ENCODE measurements around the gene CYTH2.

Gene CYTH2

DNA sequence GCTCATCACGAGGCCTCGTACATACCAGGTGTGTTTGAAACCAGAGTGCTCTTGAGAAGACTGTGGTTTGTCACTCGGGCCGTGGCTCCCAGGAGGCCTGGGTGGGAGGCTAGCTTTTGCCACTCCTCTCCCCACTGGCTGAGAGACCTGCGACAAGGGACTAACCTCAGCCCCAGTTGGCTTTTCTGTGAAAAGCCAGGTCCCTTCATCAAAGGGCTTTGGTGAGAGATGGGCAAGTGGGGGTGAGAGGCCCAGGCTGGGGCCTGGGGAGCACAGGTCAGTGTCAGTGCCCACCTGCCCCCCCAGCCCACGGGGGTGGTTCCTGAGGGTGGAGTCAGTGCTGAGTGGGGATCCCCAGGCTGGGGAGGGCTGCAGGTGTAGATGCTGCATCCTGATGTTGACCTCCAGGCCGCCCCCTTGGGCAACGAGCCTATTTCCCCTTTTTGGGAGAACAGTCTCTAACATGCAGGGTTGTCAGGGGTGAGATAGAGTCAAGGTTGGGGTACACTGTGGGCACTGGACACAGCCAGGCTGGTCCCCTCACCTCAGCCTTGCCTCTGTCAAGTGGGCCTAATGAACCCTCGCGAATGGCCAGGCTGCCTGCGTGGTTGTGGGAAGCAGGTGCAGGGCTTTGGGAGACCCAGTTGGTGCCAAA, 13.1 kb upstream of the CYTH2 start:
- Histone ChIP-seq H3K4me1 (ENCODE audit: low read length) (no peaks in the 10 kb centered on the region), H4K20me1 (ENCODE audit: insufficient read depth, low read length) (no peaks in the 10 kb centered on the region), H3K9ac (ENCODE audit: low read length) (no peak overlapping the region), H3K79me2 (ENCODE audit: low read length) (peaks cover 29% of the 10 kb centered on the region; the same call in 1 of the 2 replicates), H3K9me3 (replicated peaks; ENCODE audit: insufficient read depth, low read length) (no peaks in the 10 kb centered on the region), H3K9me2 (replicated peaks; ENCODE audit: insufficient read depth, low read length) (no peaks in the 10 kb centered on the region), H3K36me3 (replicated peaks; ENCODE audit: insufficient read depth, low read length) (0 out of 2 replicates have a peak, but pooled peaks cover 6% of the 10 kb centered on the region), H3F3A (ENCODE audit: insufficient read depth, low read length) (no peaks in the 10 kb centered on the region), H3K27ac (ENCODE audit: low read length) (no peak overlapping the region), H3K4me2 (ENCODE audit: low read depth, low read length) (no peak overlapping the region), H3K4me3 (ENCODE audit: low read length) (no peak overlapping the region), H3K27me3 (replicated peaks; ENCODE audit: insufficient read depth, low read length) (no peaks in the 10 kb centered on the region), H2AFZ (ENCODE audit: low read length) (no peak overlapping the region)
- DNase-seq, result no peak
- TF ChIP-seq CTCF (IDR thresholded peaks at IDR 0.05; ENCODE audit: low read length), result no peak
- TF ChIP-seq EZH2 (optimal IDR thresholded peaks at IDR 0.05; ENCODE audit: low read depth, low read length), result no peak

DNA sequence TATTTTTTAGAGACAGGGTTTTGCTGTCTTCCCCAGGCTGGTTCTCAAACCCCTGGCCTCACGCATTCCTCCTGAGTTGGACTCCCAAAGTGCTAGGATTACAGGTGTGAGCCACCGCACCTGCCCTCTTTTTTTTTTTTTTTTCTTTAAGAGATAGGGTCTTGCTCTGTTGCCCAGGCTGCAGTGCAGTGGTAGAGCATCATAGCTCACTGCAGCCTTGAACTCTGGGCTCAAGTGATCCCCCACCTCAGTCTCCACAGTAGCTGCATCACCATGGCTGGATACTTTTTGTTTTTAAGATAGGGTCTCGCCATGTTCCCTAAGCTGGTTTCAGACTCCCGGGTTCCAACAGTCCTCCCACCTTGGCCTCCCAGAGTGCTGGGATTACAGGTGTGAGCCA, 12.3 kb upstream of the CYTH2 start:
- Histone ChIP-seq H3K27ac (ENCODE audit: low read length) (no peak overlapping the region), H3K9me3 (replicated peaks; ENCODE audit: insufficient read depth, low read length) (no peaks in the 10 kb centered on the region), H3F3A (ENCODE audit: insufficient read depth, low read length) (no peaks in the 10 kb centered on the region), H3K36me3 (replicated peaks; ENCODE audit: insufficient read depth, low read length) (0 out of 2 replicates have a peak, but pooled peaks cover 6% of the 10 kb centered on the region), H3K79me2 (ENCODE audit: low read length) (peaks cover 22% of the 10 kb centered on the region; the same call in 1 of the 2 replicates), H3K27me3 (replicated peaks; ENCODE audit: insufficient read depth, low read length) (no peaks in the 10 kb centered on the region), H3K9ac (ENCODE audit: low read length) (no peak overlapping the region), H3K4me3 (ENCODE audit: low read length) (no peak overlapping the region), H2AFZ (ENCODE audit: low read length) (no peak overlapping the region), H3K4me2 (ENCODE audit: low read depth, low read length) (no peak overlapping the region), H3K4me1 (ENCODE audit: low read length) (no peaks in the 10 kb centered on the region), H3K9me2 (replicated peaks; ENCODE audit: insufficient read depth, low read length) (no peaks in the 10 kb centered on the region), H4K20me1 (ENCODE audit: insufficient read depth, low read length) (no peaks in the 10 kb centered on the region)
- no peak for TF ChIP-seq EZH2phosphoT487 (IDR thresholded peaks at IDR 0.05; ENCODE audit: low read length)
- TF ChIP-seq EZH2 (optimal IDR thresholded peaks at IDR 0.05; ENCODE audit: low read depth, low read length), result no peak
- no peak for TF ChIP-seq CTCF (IDR thresholded peaks at IDR 0.05; ENCODE audit: low read length)
- no peak for DNase-seq

DNA sequence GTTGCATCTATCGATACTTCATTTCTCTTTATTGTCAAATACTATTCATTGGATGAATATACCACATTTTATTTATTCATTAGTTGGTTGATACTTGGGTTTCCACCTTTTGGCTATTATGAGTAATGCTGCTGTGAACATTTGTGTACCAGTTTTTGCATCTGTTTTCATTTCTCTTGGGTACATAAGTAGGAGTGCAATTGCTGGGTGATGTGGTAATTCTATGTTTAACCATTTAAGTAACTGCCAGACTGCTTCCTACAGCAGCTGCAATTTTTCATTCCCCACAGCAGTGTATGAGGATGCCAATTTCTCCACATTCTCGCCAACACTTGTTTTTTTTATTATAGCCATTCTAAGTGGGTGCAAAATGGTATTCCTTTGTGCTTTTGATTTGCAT, 11.2 kb upstream of the CYTH2 start:
- no peak overlapping the region for H3K4me2 ChIP-seq (ENCODE audit: low read depth, low read length)
- H4K20me1 ChIP-seq (ENCODE audit: insufficient read depth, low read length), result no peaks in the 10 kb centered on the region
- no peak overlapping the region for H3K9ac ChIP-seq (ENCODE audit: low read length)
- no peak overlapping the region for H2AFZ ChIP-seq (ENCODE audit: low read length)
- H3K4me3 ChIP-seq (ENCODE audit: low read length), result no peak overlapping the region
- H3K9me3 ChIP-seq (replicated peaks; ENCODE audit: insufficient read depth, low read length), result no peaks in the 10 kb centered on the region
- 0 out of 2 replicates have a peak, but pooled peaks cover 6% of the 10 kb centered on the region for H3K36me3 ChIP-seq (replicated peaks; ENCODE audit: insufficient read depth, low read length)
- H3K9me2 ChIP-seq (replicated peaks; ENCODE audit: insufficient read depth, low read length), result no peaks in the 10 kb centered on the region
- H3F3A ChIP-seq (ENCODE audit: insufficient read depth, low read length), result no peaks in the 10 kb centered on the region
- H3K27me3 ChIP-seq (replicated peaks; ENCODE audit: insufficient read depth, low read length), result no peaks in the 10 kb centered on the region
- H3K79me2 ChIP-seq (ENCODE audit: low read length), result peaks cover 13% of the 10 kb centered on the region; the same call in 1 of the 2 replicates
- no peaks in the 10 kb centered on the region for H3K4me1 ChIP-seq (ENCODE audit: low read length)
- no peak for DNase-seq
- H3K27ac ChIP-seq (ENCODE audit: low read length), result no peak overlapping the region
- TF ChIP-seq CTCF (IDR thresholded peaks at IDR 0.05; ENCODE audit: low read length) (no peak), EZH2phosphoT487 (IDR thresholded peaks at IDR 0.05; ENCODE audit: low read length) (no peak)

Measured in MM.1S (cell line).